ENCODE data around the gene STX8.

- no peak for TF ChIP-seq CTCF (IDR thresholded peaks at IDR 0.05)
- TF ChIP-seq ZFX (IDR thresholded peaks at IDR 0.05; ENCODE audit: borderline replicate concordance) = no peak
These were observed 130.9 kb downstream of the STX8 start for GRCh38 chr17:9444687-9445086.

All from 22Rv1 (cell line).